Activated naive CD4-positive, alpha-beta T cell treated with anti-CD3 and anti-CD28 coated beads, Interleukin-2, amount 50 U/mL, for 72 hours (primary cell): ENCODE results near the gene ATXN10. TPM values are rescaled to one million over a fixed set of nuclear protein-coding genes. Genes with fewer than 3 reads are reported as not detected.
"Not testable (repeated sequence)": the region's sequence is repeated elsewhere in the genome, so short reads cannot be mapped to it uniquely, and the experiment has no call there.

Source experiments
- ATAC-seq, 2 donors: fragments of 150-1000 bp; cut with Tn5 transposase; 2 replicates each; pipeline ENCODE4 v1.10.0; 2021; ENCODE audit warnings: mild to moderate bottlenecking in 2 of 2, moderate library complexity in 2 of 2
- DNase-seq, 2 donors: peaks; one replicate each; pipeline ENCODE4 v3.0.0; 2021 to 2022; ENCODE audit warnings: low spot score in 2 of 2
- H3K27ac Mint-ChIP-seq, 2 donors: one replicate each; pipeline ENCODE4 v1.8.0; 2022; ENCODE audit warnings: mild to moderate bottlenecking in 2 of 2, mixed read lengths in 2 of 2
- H3K36me3 Mint-ChIP-seq, 2 donors: one replicate each; pipeline ENCODE4 v1.8.0; 2022; ENCODE audit warnings: mixed read lengths in 2 of 2
- H3K9me3 Mint-ChIP-seq, 2 donors: one replicate each; pipeline ENCODE4 v1.8.0; 2022; ENCODE audit warnings: mixed read lengths in 2 of 2
- total RNA-seq, 2 donors: library from RNA; stranded (reverse); gene quantifications; one replicate each; pipeline ENCODE4 v1.2.3, GENCODE V29; 2022

The ATXN10 gene
- total RNA-seq = 10 to 100 TPM; 60.1 to 90.7 TPM

- Mint-ChIP-seq H3K27ac (peak within 1 kb of the TSS; percentile 92 to 97), H3K36me3 (peaks cover 16 to 20% of the 10 kb centered on the region in 2 donors), H3K9me3 (no peaks in the 10 kb centered on the region)
- DNase-seq (peak; percentile 65 to 68), ATAC-seq (peak; percentile 86 to 91)
Measured at GRCh38 chr22:45671783-45672563, at the start of gene ATXN10. Gene ATXN10 (plus strand): TSS chr22:45671834. CDS start chr22:45672064, 230 bp downstream.

GRCh38 chr22:45621836-45622600 is 49.6 kb upstream of the ATXN10 start:
- H3K27ac Mint-ChIP-seq = no peak overlapping the region
- no peak for DNase-seq
- no peaks in the 10 kb centered on the region for H3K36me3 Mint-ChIP-seq
- no peak for ATAC-seq
- no peaks in the 10 kb centered on the region for H3K9me3 Mint-ChIP-seq

- H3K36me3 Mint-ChIP-seq, H3K9me3 Mint-ChIP-seq, DNase-seq, ATAC-seq, H3K27ac Mint-ChIP-seq: not testable (repeated sequence)
Measured at GRCh38 chr22:45623464-45624145, 48.0 kb upstream of the ATXN10 start.

- DNase-seq = no peak
- H3K9me3 Mint-ChIP-seq = no peaks in the 10 kb centered on the region
- ATAC-seq = no peak
- H3K36me3 Mint-ChIP-seq = no peaks in the 10 kb centered on the region
- H3K27ac Mint-ChIP-seq = no peak overlapping the region
Measured at GRCh38 chr22:45626198-45626651, 45.4 kb upstream of the ATXN10 start.

- no peak for DNase-seq
- no peaks in the 10 kb centered on the region for H3K36me3 Mint-ChIP-seq
- ATAC-seq = no peak
- H3K27ac Mint-ChIP-seq = no peak overlapping the region
- no peaks in the 10 kb centered on the region for H3K9me3 Mint-ChIP-seq
Measured at GRCh38 chr22:45627489-45628233, 44.0 kb upstream of the ATXN10 start.

GRCh38 chr22:45628515-45628914 is 43.1 kb upstream of the ATXN10 start:
- Mint-ChIP-seq H3K27ac (no peak overlapping the region), H3K36me3 (no peaks in the 10 kb centered on the region), H3K9me3 (no peaks in the 10 kb centered on the region)
- DNase-seq (no peak), ATAC-seq (no peak)

- DNase-seq = no peak
- no peaks in the 10 kb centered on the region for H3K36me3 Mint-ChIP-seq
- no peak for ATAC-seq
- H3K27ac Mint-ChIP-seq = no peak overlapping the region
- H3K9me3 Mint-ChIP-seq = no peaks in the 10 kb centered on the region
Measured at GRCh38 chr22:45629469-45630089, 42.1 kb upstream of the ATXN10 start.

- DNase-seq (no peak), ATAC-seq (no peak)
- no peak overlapping the region for H3K27ac Mint-ChIP-seq
- no peaks in the 10 kb centered on the region for H3K9me3 Mint-ChIP-seq
- no peaks in the 10 kb centered on the region for H3K36me3 Mint-ChIP-seq
Measured at GRCh38 chr22:45630436-45630835, 41.2 kb upstream of the ATXN10 start.

- DNase-seq = no peak
- Mint-ChIP-seq H3K36me3 (no peaks in the 10 kb centered on the region), H3K9me3 (no peaks in the 10 kb centered on the region), H3K27ac (no peak overlapping the region)
- ATAC-seq = no peak
Measured at GRCh38 chr22:45631140-45631840, 40.3 kb upstream of the ATXN10 start.

GRCh38 chr22:45631841-45632238 is 39.8 kb upstream of the ATXN10 start:
- DNase-seq (no peak), ATAC-seq (no peak)
- H3K27ac Mint-ChIP-seq = no peak overlapping the region
- no peaks in the 10 kb centered on the region for H3K36me3 Mint-ChIP-seq
- no peaks in the 10 kb centered on the region for H3K9me3 Mint-ChIP-seq

- no peaks in the 10 kb centered on the region for H3K9me3 Mint-ChIP-seq
- H3K27ac Mint-ChIP-seq = no peak overlapping the region
- no peaks in the 10 kb centered on the region for H3K36me3 Mint-ChIP-seq
- ATAC-seq = no peak
- DNase-seq = peak in 1 of 2 donors; percentile 21
Measured at GRCh38 chr22:45632791-45633515, 38.7 kb upstream of the ATXN10 start.

- no peaks in the 10 kb centered on the region for H3K9me3 Mint-ChIP-seq
- no peak overlapping the region for H3K27ac Mint-ChIP-seq
- no peak for DNase-seq
- no peaks in the 10 kb centered on the region for H3K36me3 Mint-ChIP-seq
- ATAC-seq = no peak
Measured at GRCh38 chr22:45636683-45637082, 35.0 kb upstream of the ATXN10 start.

GRCh38 chr22:45638197-45638596 is 33.4 kb upstream of the ATXN10 start:
- ATAC-seq = no peak
- H3K27ac Mint-ChIP-seq = no peak overlapping the region
- no peaks in the 10 kb centered on the region for H3K36me3 Mint-ChIP-seq
- no peaks in the 10 kb centered on the region for H3K9me3 Mint-ChIP-seq
- no peak for DNase-seq

- peak in 1 of 2 donors; percentile 74 for ATAC-seq
- Mint-ChIP-seq H3K27ac (no peak overlapping the region), H3K9me3 (no peaks in the 10 kb centered on the region), H3K36me3 (no peaks in the 10 kb centered on the region)
- DNase-seq = no peak
Measured at GRCh38 chr22:45638834-45639746, 32.5 kb upstream of the ATXN10 start.
